HG03460 (cell line): ENCODE results near the gene FIP1L1.
"Not testable (repeated sequence)": the region's sequence is repeated elsewhere in the genome, so short reads cannot be mapped to it uniquely, and the experiment has no call there.

Experiments
- ATAC-seq: cut with Tn5 transposase; IDR thresholded peaks from one replicate; pipeline ENCODE4 v1.9.1; 2021; ENCODE audit not compliant: unreplicated experiment

The FIP1L1 gene

GRCh38 chr4:53377319-53378170, at the start of gene FIP1L1:
Gene FIP1L1, plus strand, starts transcription at chr4:53377641. Its CDS starts 198 bp downstream, at chr4:53377839.
- peak; percentile 88 for ATAC-seq

GRCh38 chr4:53334916-53335315, 42.5 kb upstream of the FIP1L1 start:
- not testable (repeated sequence) for ATAC-seq

- not testable (repeated sequence) for ATAC-seq
Observed at GRCh38 chr4:53340145-53340544, 37.3 kb upstream of the FIP1L1 start.

GRCh38 chr4:53346392-53346791, 31.0 kb upstream of the FIP1L1 start:
- not testable (repeated sequence) for ATAC-seq

- no peak for ATAC-seq
Observed at GRCh38 chr4:53346920-53347852, 30.3 kb upstream of the FIP1L1 start.

- ATAC-seq: no peak
Observed at GRCh38 chr4:53348046-53348445, 29.4 kb upstream of the FIP1L1 start.

GRCh38 chr4:53349091-53349491, 28.4 kb upstream of the FIP1L1 start:
- ATAC-seq: no peak

- ATAC-seq: no peak
Observed at GRCh38 chr4:53354012-53354722, 23.3 kb upstream of the FIP1L1 start.

GRCh38 chr4:53355930-53356521, 21.4 kb upstream of the FIP1L1 start:
- no peak for ATAC-seq

- no peak for ATAC-seq
Observed at GRCh38 chr4:53361451-53361850, 16.0 kb upstream of the FIP1L1 start.

GRCh38 chr4:53362093-53362492, 15.3 kb upstream of the FIP1L1 start:
- ATAC-seq: no peak

GRCh38 chr4:53364624-53365023, 12.8 kb upstream of the FIP1L1 start:
- ATAC-seq: no peak

GRCh38 chr4:53365121-53365485, 12.3 kb upstream of the FIP1L1 start:
- no peak for ATAC-seq

GRCh38 chr4:53365486-53366300, 11.7 kb upstream of the FIP1L1 start, which contains the start of gene SCFD2:
Gene SCFD2, minus strand, starts transcription at chr4:53366061.
- ATAC-seq: peak; percentile 97

- peak; percentile 3 for ATAC-seq
Observed at GRCh38 chr4:53366301-53366716, 11.1 kb upstream of the FIP1L1 start.

- ATAC-seq: no peak
Observed at GRCh38 chr4:53367721-53368120, 9.7 kb upstream of the FIP1L1 start.

GRCh38 chr4:53371049-53371448, 6.4 kb upstream of the FIP1L1 start:
- no peak for ATAC-seq

GRCh38 chr4:53371843-53372521, 5.5 kb upstream of the FIP1L1 start:
- ATAC-seq: no peak

- ATAC-seq: no peak
Observed at GRCh38 chr4:53374777-53375258, 2.6 kb upstream of the FIP1L1 start.
